Fibroblast of skin of abdomen (primary cell): ENCODE data around the gene BAG5. TPM values are rescaled to one million over a fixed set of nuclear protein-coding genes. Genes with fewer than 3 reads are reported as not detected.
"Not testable (repeated sequence)": the region's sequence is repeated elsewhere in the genome, so short reads cannot be mapped to it uniquely, and the experiment has no call there.

Experiments
- DNase-seq: peaks from one replicate; pipeline ENCODE4 v3.0.0-alpha.2; 2013
- polyA plus RNA-seq, 2 experiments: library from polyadenylated mRNA; unstranded; fragments of 120-200 nt; gene quantifications; one replicate each; pipeline ENCODE4 v1.2.1, GENCODE V29; 2013; ENCODE audit not compliant: insufficient read length in 2 of 2

BAG5 gene
- 15.1 TPM for polyA plus RNA-seq (2013, experiment 1 of 2; ENCODE audit: insufficient read length)
- 14.8 TPM for polyA plus RNA-seq (2013, experiment 2 of 2; ENCODE audit: insufficient read length)

GRCh38 chr14:103562429-103563225, at the start of gene BAG5, which contains the start of gene COA8:
Gene BAG5 (minus strand): TSS chr14:103562657. CDS start chr14:103561164, 1,493 bp downstream.
Gene COA8 (plus strand): TSS chr14:103562960. CDS start chr14:103563002, 42 bp downstream.
- peak; percentile 83 for DNase-seq

- DNase-seq = no peak
Measured at GRCh38 chr14:103611215-103611614, 48.8 kb upstream of the BAG5 start.

- not testable (repeated sequence) for DNase-seq
Measured at GRCh38 chr14:103609081-103609480, 46.6 kb upstream of the BAG5 start.

- DNase-seq = no peak
Measured at GRCh38 chr14:103607822-103608221, 45.4 kb upstream of the BAG5 start.

- DNase-seq = peak; percentile 97
Measured at GRCh38 chr14:103606963-103607668, 44.7 kb upstream of the BAG5 start.

- DNase-seq = no peak
Measured at GRCh38 chr14:103604620-103605019, 42.2 kb upstream of the BAG5 start.

- DNase-seq = no peak
Measured at GRCh38 chr14:103600503-103600902, 38.0 kb upstream of the BAG5 start.

- peak; percentile 84 for DNase-seq
Measured at GRCh38 chr14:103597623-103598377, 35.3 kb upstream of the BAG5 start.

- DNase-seq = peak; percentile 67
Measured at GRCh38 chr14:103594265-103594664, 31.8 kb upstream of the BAG5 start.

GRCh38 chr14:103593577-103593976, 31.1 kb upstream of the BAG5 start:
- no peak for DNase-seq

- DNase-seq = no peak
Measured at GRCh38 chr14:103584326-103584915, 22.0 kb upstream of the BAG5 start.

- no peak for DNase-seq
Measured at GRCh38 chr14:103581954-103582703, 19.7 kb upstream of the BAG5 start.

GRCh38 chr14:103581206-103581605, 18.7 kb upstream of the BAG5 start:
- DNase-seq = no peak

- no peak for DNase-seq
Measured at GRCh38 chr14:103578401-103579075, 16.1 kb upstream of the BAG5 start.

- DNase-seq = peak; percentile 70
Measured at GRCh38 chr14:103576371-103577024, 14.0 kb upstream of the BAG5 start.

GRCh38 chr14:103574707-103575285, 12.3 kb upstream of the BAG5 start:
- DNase-seq = no peak

- no peak for DNase-seq
Measured at GRCh38 chr14:103574104-103574503, 11.6 kb upstream of the BAG5 start.

GRCh38 chr14:103569408-103569807, 7.0 kb upstream of the BAG5 start:
- DNase-seq = no peak

- DNase-seq = no peak
Measured at GRCh38 chr14:103568952-103569351, 6.5 kb upstream of the BAG5 start.

GRCh38 chr14:103563844-103564505, 1.5 kb upstream of the BAG5 start:
- DNase-seq = no peak
